Smooth muscle cell (in vitro differentiated cells): Measurements from ENCODE around the gene ABCB11. TPM values are rescaled to one million over a fixed set of nuclear protein-coding genes. Genes with fewer than 3 reads are reported as not detected.

Experiments used
- DNase-seq: peaks from one replicate; lab custom pipeline; 2025; ENCODE audit not compliant: unreplicated experiment; lab: John Stamatoyannopoulos, UW
- H2AFZ ChIP-seq: fragments of 200-600 bp; sonication (generic); 2 replicates; pipeline ENCODE4 v1.6.0; 2016; ENCODE audit warnings: antibody characterized with exemption, low read depth, mild to moderate bottlenecking
- H3F3A ChIP-seq: fragments of 200-600 bp; sonication (generic); 2 replicates; pipeline ENCODE4 v1.6.0; 2017; ENCODE audit warnings: antibody characterized with exemption, low read depth
- H3K27ac ChIP-seq: fragments of 200-600 bp; sonication (generic); 2 replicates; pipeline ENCODE4 v1.5.1; 2016; ENCODE audit warnings: low read depth, mild to moderate bottlenecking
- H3K27me3 ChIP-seq: fragments of 200-600 bp; sonication (generic); 2 replicates; pipeline ENCODE4 v1.6.1; 2016; ENCODE audit warnings: low read depth, mild to moderate bottlenecking
- H3K36me3 ChIP-seq: fragments of 200-600 bp; sonication (generic); 2 replicates; pipeline ENCODE4 v1.5.1; 2016; ENCODE audit warnings: low read depth
- H3K4me1 ChIP-seq: fragments of 200-600 bp; sonication (generic); 2 replicates; pipeline ENCODE4 v1.5.1; 2016; ENCODE audit warnings: low read depth
- H3K4me2 ChIP-seq: fragments of 200-600 bp; sonication (generic); 2 replicates; pipeline ENCODE4 v1.6.0; 2016; ENCODE audit warnings: mild to moderate bottlenecking
- H3K4me3 ChIP-seq: fragments of 200-600 bp; sonication (generic); 2 replicates; pipeline ENCODE4 v1.5.1; 2016; ENCODE audit warnings: mild to moderate bottlenecking
- H3K79me2 ChIP-seq: fragments of 200-600 bp; sonication (generic); 2 replicates; pipeline ENCODE4 v1.6.0; 2016; ENCODE audit warnings: low read depth, mild to moderate bottlenecking
- H3K9ac ChIP-seq: fragments of 200-600 bp; sonication (generic); 2 replicates; pipeline ENCODE4 v1.6.0; 2016; ENCODE audit warnings: low read depth
- H3K9me3 ChIP-seq: fragments of 200-600 bp; sonication (generic); replicated peaks from 2 replicates; pipeline ENCODE4 v1.5.1; 2016; ENCODE audit warnings: low read depth
- H4K20me1 ChIP-seq: fragments of 200-600 bp; sonication (generic); 2 replicates; pipeline ENCODE4 v1.6.0; 2016; ENCODE audit warnings: low read depth
- WGBS: methylation state at CpG from one replicate; pipeline ENCODE4 v1.1.7; 2016; ENCODE audit warnings: low lambda C conversion rate; 5-methylcytosine and 5-hydroxymethylcytosine counted together
- polyA plus RNA-seq: library from polyadenylated mRNA; unstranded; fragments of >200 nt; fragmentation: Nextera tagmentation; extraction: Ambion mirVana; gene quantifications from 2 replicates; pipeline ENCODE4 v1.2.1, GENCODE V29; 2016
- total RNA-seq: library from RNA; depleted of rRNA; stranded (reverse); fragments of >200 nt; gene quantifications from 2 replicates; pipeline ENCODE4 v1.2.3, GENCODE V29; 2014
- TF ChIP-seq, protein P1 (sequence below): fragments of 200-600 bp; sonication (generic); IDR thresholded peaks from 2 replicates; pipeline ENCODE4 v1.5.1; 2017; ENCODE audit warnings: borderline replicate concordance, mild to moderate bottlenecking, antibody characterized with exemption; ENCODE audit not compliant: insufficient read depth, poor library complexity, severe bottlenecking

Gene ABCB11
- total and polyA plus RNA-seq, 2 experiments from 2014 or later = 0.04 to 0.05 TPM

DNA sequence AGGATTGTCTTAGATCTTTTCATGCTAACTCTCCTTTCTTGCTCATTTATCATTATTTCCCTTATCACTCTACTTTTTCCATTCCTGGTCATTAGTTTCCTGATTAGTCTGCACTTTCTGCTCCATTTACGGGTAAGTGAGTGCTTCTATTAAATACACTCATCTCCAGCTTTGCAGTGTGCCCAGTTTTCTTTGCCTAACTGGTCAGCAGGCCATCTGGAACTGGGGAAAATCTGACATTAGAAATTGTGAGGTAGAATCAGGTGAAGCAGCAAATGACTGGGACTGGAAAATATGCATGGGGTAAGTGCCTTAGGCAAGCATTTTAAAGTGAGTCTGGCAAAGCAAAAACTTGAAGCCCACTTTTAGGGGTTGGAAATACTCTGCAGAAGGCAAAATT is 100.9 kb downstream of the ABCB11 start:
- Histone ChIP-seq H3K27me3 (no peaks in the 10 kb centered on the region), H3K4me3 (no peak overlapping the region), H3K9ac (no peak overlapping the region), H3K36me3 (no peaks in the 10 kb centered on the region), H3K4me2 (no peak overlapping the region), H3K79me2 (no peaks in the 10 kb centered on the region), H3F3A (no peaks in the 10 kb centered on the region), H3K27ac (no peak overlapping the region), H3K4me1 (no peaks in the 10 kb centered on the region), H3K9me3 (no peaks in the 10 kb centered on the region), H2AFZ (no peak overlapping the region), H4K20me1 (no peaks in the 10 kb centered on the region)
- DNase-seq = no peak
- TF ChIP-seq, protein P1, sequence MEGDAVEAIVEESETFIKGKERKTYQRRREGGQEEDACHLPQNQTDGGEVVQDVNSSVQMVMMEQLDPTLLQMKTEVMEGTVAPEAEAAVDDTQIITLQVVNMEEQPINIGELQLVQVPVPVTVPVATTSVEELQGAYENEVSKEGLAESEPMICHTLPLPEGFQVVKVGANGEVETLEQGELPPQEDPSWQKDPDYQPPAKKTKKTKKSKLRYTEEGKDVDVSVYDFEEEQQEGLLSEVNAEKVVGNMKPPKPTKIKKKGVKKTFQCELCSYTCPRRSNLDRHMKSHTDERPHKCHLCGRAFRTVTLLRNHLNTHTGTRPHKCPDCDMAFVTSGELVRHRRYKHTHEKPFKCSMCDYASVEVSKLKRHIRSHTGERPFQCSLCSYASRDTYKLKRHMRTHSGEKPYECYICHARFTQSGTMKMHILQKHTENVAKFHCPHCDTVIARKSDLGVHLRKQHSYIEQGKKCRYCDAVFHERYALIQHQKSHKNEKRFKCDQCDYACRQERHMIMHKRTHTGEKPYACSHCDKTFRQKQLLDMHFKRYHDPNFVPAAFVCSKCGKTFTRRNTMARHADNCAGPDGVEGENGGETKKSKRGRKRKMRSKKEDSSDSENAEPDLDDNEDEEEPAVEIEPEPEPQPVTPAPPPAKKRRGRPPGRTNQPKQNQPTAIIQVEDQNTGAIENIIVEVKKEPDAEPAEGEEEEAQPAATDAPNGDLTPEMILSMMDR = no peak
- WGBS = 53% methylated on average over 1 of the region's 1 CpG

DNA sequence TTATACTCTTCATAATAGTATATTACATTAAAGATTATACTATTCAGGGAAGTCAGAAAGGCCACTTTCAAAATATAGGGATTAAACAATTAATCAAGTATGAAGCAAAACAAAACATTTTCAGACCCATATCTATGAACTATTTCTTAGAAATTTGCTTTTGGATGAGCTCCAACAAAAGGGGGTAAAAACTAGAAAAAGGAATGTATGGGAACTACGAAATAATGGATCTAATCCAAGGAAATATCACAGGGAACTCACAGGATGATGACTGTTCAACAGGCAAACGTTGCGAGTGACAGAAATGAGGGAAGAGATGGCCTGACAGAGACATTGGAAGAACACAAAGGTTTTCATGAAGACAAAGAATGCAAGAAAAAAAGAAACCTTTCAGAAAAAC is 102.1 kb downstream of the ABCB11 start:
- Histone ChIP-seq H3K36me3 (no peaks in the 10 kb centered on the region), H3K4me1 (no peaks in the 10 kb centered on the region), H3K9me3 (no peaks in the 10 kb centered on the region), H2AFZ (no peak overlapping the region), H3K9ac (no peak overlapping the region), H4K20me1 (no peaks in the 10 kb centered on the region), H3K4me3 (no peak overlapping the region), H3K27me3 (no peaks in the 10 kb centered on the region), H3K27ac (no peak overlapping the region), H3K4me2 (no peak overlapping the region), H3K79me2 (no peaks in the 10 kb centered on the region), H3F3A (no peaks in the 10 kb centered on the region)
- TF ChIP-seq, protein P1 = no peak
- no peak for DNase-seq
- WGBS = 84% methylated on average over 3 of the region's 3 CpGs

GRCh38 chr2:168928113-168928831 is 102.9 kb downstream of the ABCB11 start:
- no peaks in the 10 kb centered on the region for H4K20me1 ChIP-seq
- H3K9ac ChIP-seq = no peak overlapping the region
- no peaks in the 10 kb centered on the region for H3K27me3 ChIP-seq
- no peak overlapping the region for H3K4me3 ChIP-seq
- no peaks in the 10 kb centered on the region for H3K36me3 ChIP-seq
- no peak for DNase-seq
- no peaks in the 10 kb centered on the region for H3F3A ChIP-seq
- WGBS = 97% methylated on average over 3 of the region's 3 CpGs
- no peaks in the 10 kb centered on the region for H3K4me1 ChIP-seq
- no peaks in the 10 kb centered on the region for H3K9me3 ChIP-seq
- H3K4me2 ChIP-seq = no peak overlapping the region
- TF ChIP-seq, protein P1 = no peak
- H2AFZ ChIP-seq = no peak overlapping the region
- no peak overlapping the region for H3K27ac ChIP-seq
- H3K79me2 ChIP-seq = no peaks in the 10 kb centered on the region
